ENCODE measurements around the gene PLA2G7. TPM values are rescaled to one million over a fixed set of nuclear protein-coding genes. Genes with fewer than 3 reads are reported as not detected.

The PLA2G7 gene
- polyA plus RNA-seq, 1 donor (not counting 4 experiments of a cell fraction or from before 2014, with no cell fraction given) = 4.8 TPM

- FAIRE-seq = no peak
- H2AFZ ChIP-seq (ENCODE audit: control insufficient read depth, low read length) = no peak overlapping the region
- H3K9me1 ChIP-seq (ENCODE audit: control insufficient read depth, extremely low read depth, insufficient read depth, low read length) = no peaks in the 10 kb centered on the region
- dilution Hi-C loops (cut with MboI; ENCODE audit: extremely low pct_ligation_motif_present, low sequenced_read_pairs) = no loop called here
- H3K27ac ChIP-seq (ENCODE audit: control insufficient read depth, insufficient read depth, low read length) = no peak overlapping the region
- no peaks in the 10 kb centered on the region for H3K4me1 ChIP-seq (ENCODE audit: control insufficient read depth, extremely low read depth, insufficient read depth, low read length)
- no peaks in the 10 kb centered on the region for H3K27me3 ChIP-seq (ENCODE audit: control insufficient read depth, extremely low read depth, insufficient read depth, low read length)
- TF ChIP-seq EZH2 (IDR thresholded peaks at IDR 0.05; ENCODE audit: low read length) (no peak), CTCF (optimal IDR thresholded peaks at IDR 0.05 in 1 of 3, IDR thresholded peaks at IDR 0.05 in 1 of 3, conservative IDR thresholded peaks at IDR 0.05 in 1 of 3; ENCODE audit: extremely low read depth in 1 of 3, insufficient read depth in 2 of 3, low read length in 3 of 3) (no peak)
- DNase-seq (ENCODE audit: low read depth, low spot score) = no peak
- no peak overlapping the region for H3K4me3 ChIP-seq (ENCODE audit: control insufficient read depth in 2 of 3, extremely low read depth in 1 of 3, insufficient read depth in 2 of 3, low read depth in 1 of 3, low read length in 3 of 3)
- no peaks in the 10 kb centered on the region for H3K9me3 ChIP-seq (ENCODE audit: control insufficient read depth, low read depth, low read length)
- H3K4me2 ChIP-seq (ENCODE audit: control insufficient read depth, extremely low read depth, insufficient read depth, low read depth, low read length) = no peak overlapping the region
- no peaks in the 10 kb centered on the region for H3K36me3 ChIP-seq (ENCODE audit: control insufficient read depth in 2 of 2, extremely low read depth in 1 of 2, insufficient read depth in 2 of 2, low read length in 2 of 2)
- no peak overlapping the region for H3K9ac ChIP-seq (ENCODE audit: control insufficient read depth, extremely low read depth, insufficient read depth, low read length)
- H3K79me2 ChIP-seq (ENCODE audit: control insufficient read depth, insufficient read depth, low read length) = no peaks in the 10 kb centered on the region
- H4K20me1 ChIP-seq (ENCODE audit: control insufficient read depth, extremely low read depth, insufficient read depth, low read length) = no peaks in the 10 kb centered on the region
Observed at GRCh38 chr6:46699970-46700369, 35.2 kb downstream of the PLA2G7 start.

- Histone ChIP-seq H3K4me2 (ENCODE audit: control insufficient read depth, extremely low read depth, insufficient read depth, low read depth, low read length) (no peak overlapping the region), H3K9me1 (ENCODE audit: control insufficient read depth, extremely low read depth, insufficient read depth, low read length) (no peaks in the 10 kb centered on the region), H3K4me1 (ENCODE audit: control insufficient read depth, extremely low read depth, insufficient read depth, low read length) (no peaks in the 10 kb centered on the region), H3K9me3 (ENCODE audit: control insufficient read depth, low read depth, low read length) (no peaks in the 10 kb centered on the region), H3K36me3 (ENCODE audit: control insufficient read depth in 2 of 2, extremely low read depth in 1 of 2, insufficient read depth in 2 of 2, low read length in 2 of 2) (no peaks in the 10 kb centered on the region), H4K20me1 (ENCODE audit: control insufficient read depth, extremely low read depth, insufficient read depth, low read length) (no peaks in the 10 kb centered on the region), H3K4me3 (ENCODE audit: control insufficient read depth in 2 of 3, extremely low read depth in 1 of 3, insufficient read depth in 2 of 3, low read depth in 1 of 3, low read length in 3 of 3) (no peak overlapping the region), H3K27me3 (ENCODE audit: control insufficient read depth, extremely low read depth, insufficient read depth, low read length) (no peaks in the 10 kb centered on the region), H2AFZ (ENCODE audit: control insufficient read depth, low read length) (no peak overlapping the region), H3K79me2 (ENCODE audit: control insufficient read depth, insufficient read depth, low read length) (no peaks in the 10 kb centered on the region), H3K9ac (ENCODE audit: control insufficient read depth, extremely low read depth, insufficient read depth, low read length) (no peak overlapping the region), H3K27ac (ENCODE audit: control insufficient read depth, insufficient read depth, low read length) (no peak overlapping the region)
- TF ChIP-seq CTCF (optimal IDR thresholded peaks at IDR 0.05 in 1 of 3, IDR thresholded peaks at IDR 0.05 in 1 of 3, conservative IDR thresholded peaks at IDR 0.05 in 1 of 3; ENCODE audit: extremely low read depth in 1 of 3, insufficient read depth in 2 of 3, low read length in 3 of 3) = no peak
- no peak for TF ChIP-seq EZH2 (IDR thresholded peaks at IDR 0.05; ENCODE audit: low read length)
- FAIRE-seq (no peak), DNase-seq (ENCODE audit: low read depth, low spot score) (no peak)
- dilution Hi-C loops (cut with MboI; ENCODE audit: extremely low pct_ligation_motif_present, low sequenced_read_pairs) = no loop called here
Observed at GRCh38 chr6:46690911-46691451, 44.2 kb downstream of the PLA2G7 start.

All from keratinocyte (primary cell).